HG03457 (cell line): ENCODE measurements around the gene GRIP2.

Experiments used
- ATAC-seq: cut with Tn5 transposase; IDR thresholded peaks from one replicate; pipeline ENCODE4 v1.9.1; 2021; ENCODE audit warnings: moderate number of reproducible peaks; ENCODE audit not compliant: unreplicated experiment

Gene GRIP2

DNA sequence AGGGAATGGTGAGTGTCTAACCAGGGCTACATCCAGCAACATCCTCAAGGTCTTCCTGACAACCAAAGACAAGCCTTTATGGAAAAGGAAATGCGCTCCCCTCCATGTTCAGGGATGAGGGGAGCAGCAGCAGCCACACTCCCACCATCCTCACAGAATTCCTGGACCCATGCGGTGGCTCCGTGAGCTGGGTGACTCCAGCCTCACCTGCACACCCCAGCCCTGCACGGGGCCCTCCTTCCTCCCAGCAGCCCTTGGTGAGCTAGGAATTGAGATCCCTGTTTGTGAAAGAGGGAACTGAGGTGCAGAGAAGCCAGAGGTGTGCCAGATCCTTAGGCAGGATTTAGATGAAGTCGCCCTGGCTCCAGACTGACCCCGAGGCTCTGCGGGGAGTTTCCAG is 52.3 kb downstream of the GRIP2 start:
- ATAC-seq = no peak

DNA sequence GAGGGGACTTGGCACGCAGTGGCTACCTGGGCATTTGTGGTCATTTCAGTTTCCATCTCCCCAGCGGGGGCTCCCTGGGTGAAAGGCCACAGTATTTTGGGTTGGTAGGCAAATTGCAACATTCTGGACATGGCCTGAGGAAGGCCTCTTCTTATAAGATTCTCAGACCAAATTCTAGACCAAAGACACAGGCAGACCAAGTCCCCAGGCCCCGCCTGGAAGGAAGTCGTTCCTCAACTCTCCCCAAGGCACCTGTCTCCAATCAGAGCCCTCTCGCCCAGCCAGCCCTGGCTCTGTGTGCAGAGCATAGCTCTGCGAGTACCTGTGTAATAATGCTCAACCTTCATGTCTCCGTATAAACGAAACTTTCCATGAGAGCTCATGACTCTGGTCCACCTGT is 53.1 kb downstream of the GRIP2 start:
- no peak for ATAC-seq

DNA sequence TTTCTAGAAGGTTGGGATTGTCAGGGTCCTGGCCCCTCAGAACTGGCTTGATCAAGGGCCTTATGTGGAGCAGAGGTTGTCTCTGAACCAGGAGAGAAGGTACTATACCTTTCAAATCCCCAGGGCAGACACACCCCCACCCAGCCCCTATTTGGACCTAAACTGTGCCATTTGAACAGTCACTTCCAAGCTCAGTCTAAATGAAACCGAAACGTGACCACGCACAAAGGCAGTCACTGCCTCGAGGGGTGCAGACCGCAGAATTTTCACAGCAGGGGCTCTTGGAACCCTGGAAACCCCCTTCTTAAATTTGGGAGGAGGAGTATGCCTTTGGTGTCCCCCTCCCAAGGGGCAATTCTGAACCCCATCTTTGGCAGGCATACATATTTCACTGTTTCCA is 53.7 kb downstream of the GRIP2 start:
- ATAC-seq = no peak

DNA sequence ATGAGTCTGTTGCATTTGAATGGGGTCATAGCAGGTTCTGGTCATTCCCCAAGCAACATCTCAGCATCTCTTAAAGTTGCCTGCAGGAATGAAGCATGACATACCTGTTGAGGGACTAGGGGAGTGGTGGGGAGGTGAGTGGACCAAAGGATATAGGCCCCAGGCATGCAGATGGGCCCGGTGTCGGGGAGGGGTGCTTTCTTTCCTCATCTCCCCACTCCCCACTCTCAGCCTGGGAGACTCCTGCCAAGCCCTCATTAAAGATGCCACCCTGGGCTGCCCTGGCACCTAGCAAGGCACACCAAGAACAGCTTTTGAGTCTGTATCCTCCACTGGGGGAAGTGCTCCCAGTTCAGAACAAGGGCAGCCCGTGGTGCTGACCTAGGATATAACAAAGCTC is 54.2 kb downstream of the GRIP2 start:
- ATAC-seq = no peak

DNA sequence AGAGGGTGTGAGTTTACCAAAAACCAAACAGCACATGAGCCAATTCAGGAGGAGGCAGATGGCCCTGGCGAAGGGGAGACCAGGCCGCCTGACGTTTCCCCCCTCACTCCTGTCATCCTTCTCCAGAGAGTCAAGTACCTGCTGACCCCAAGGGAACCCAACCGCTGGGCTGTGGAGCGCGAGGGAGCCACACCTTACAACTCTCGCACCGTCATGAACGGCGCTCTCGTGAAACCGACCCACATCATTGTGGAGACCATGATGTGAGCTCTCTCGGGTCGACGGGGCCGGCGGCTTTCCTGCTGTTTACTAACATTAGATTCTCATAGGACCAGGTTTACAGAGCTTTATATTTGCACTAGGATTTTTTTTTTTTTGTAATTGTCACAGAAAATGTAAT is 55.4 kb downstream of the GRIP2 start:
- no peak for ATAC-seq

DNA sequence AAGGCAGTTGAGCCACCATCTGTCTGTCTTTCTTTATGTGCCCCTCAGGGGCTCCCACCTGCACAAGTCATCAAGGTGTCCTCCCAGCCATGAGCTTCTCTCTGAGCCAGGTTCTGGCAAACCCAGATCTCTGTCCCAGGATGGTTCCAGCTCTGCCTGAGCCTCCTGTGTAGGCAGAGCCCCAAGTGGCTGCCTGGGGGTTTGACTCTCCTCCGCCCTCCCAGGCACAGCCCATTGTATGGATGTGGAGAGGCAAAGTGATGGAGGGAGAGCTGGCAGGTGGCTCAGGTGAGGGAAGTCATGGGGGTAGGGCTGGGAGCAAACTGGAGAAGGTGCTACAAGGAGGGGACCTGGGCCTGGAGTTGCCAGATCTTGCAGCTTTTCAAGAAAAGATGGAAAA is 56.9 kb downstream of the GRIP2 start:
- no peak for ATAC-seq

DNA sequence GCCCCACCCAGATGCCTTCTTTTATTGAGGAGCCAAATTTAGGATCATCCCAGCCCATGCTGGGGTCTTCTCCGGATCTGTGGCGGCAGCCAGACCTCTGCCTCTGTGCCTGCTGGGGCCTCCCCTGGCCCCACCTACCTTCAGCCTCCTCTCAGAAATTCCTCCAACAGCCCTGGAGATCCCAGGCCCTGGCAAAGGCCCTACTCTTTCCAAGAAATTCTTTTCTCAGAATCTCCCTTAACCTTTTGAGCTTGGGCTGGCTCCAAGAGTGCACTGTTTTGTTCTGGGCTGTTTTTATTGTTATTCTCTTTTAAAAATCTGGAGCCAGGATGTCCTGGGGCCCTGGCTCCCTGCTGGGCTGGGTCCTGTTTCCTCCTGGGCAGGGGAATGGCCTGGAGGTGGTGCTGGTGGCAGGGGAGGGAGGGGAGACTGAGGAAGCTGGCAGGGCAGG is 57.8 kb downstream of the GRIP2 start:
- no peak for ATAC-seq

DNA sequence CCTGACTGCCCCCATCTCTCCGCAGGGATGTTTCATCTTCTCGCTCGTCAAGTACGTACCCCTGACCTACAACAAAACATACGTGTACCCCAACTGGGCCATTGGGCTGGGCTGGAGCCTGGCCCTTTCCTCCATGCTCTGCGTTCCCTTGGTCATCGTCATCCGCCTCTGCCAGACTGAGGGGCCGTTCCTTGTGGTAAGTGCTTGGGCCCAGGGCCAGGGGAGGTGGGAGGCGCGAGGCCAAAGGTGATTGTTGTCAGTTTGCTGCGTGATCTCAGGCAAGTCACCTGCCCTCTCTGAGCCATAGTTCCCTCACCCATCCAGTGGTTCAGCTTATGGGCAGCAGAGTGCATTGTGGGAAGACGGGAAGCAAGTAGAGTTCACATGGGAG is 58.5 kb downstream of the GRIP2 start:
- no peak for ATAC-seq

DNA sequence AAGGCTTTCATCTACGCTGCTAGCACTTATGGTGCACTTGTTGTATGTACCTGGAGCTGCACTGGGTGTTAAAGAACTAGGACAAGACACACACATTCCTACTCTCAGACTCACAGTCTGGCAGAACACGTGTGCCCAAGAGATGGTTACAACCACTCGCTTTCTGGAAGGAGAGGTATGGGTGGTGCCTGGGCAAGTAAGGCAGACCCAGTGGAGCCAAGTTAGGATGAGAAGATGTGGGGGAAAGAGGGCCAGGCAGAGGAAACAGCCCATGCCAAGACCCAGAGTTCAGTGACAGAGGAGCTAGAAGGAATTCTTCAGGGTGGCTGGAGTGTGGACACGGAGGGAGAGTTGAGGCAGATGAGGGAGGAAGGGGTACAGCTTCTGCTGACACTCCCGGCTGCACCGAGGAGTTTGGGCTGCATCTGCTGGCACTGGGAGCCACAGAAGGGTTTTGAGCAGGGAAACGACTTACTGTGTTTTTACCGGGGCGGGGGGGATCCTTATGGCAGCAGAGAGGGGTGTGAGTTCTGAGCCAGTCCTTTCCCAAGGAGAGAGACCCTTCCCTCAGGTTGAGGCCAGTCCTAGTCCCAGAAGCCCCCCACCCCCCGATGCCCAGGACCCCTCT is 59.0 kb downstream of the GRIP2 start:
- ATAC-seq = no peak

DNA sequence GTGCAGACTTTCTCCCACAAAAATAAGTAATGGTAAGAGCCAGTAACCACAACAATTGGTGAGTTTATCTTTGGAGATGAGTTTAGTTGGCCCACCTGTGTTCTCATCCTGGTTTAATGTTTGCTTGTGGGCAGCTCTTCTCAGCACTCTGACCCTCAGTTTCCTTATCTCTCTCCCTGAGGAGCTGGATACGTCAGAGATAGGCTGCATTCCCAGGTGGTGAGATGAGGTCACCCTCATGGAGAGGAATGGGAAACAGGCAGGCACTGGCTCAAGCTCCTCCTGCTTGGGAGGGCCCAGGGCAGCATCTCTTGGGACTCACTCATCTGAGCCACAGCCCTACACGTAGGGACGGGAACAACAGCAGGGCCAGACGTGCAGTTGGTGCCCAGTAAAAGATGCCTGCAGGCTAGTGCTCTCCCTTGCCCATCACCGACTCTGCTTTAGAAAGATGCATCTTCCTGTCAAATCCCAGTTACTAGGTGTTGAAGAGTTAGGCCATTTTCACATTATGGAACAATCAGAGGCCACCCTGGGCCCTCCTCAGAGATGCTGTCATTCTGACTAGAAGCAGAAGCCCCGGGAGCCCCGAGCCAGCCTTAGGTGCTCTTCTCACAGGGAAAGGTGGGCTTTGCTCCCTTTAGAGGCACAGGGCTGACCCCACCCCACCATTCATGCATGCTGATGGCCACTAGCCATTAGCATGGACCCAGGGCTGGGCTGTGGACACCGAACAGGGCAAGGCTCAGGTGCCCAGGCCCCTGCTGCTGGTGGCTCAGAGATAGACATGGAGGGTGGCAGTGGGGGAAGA is 59.7 kb downstream of the GRIP2 start:
- ATAC-seq = no peak

DNA sequence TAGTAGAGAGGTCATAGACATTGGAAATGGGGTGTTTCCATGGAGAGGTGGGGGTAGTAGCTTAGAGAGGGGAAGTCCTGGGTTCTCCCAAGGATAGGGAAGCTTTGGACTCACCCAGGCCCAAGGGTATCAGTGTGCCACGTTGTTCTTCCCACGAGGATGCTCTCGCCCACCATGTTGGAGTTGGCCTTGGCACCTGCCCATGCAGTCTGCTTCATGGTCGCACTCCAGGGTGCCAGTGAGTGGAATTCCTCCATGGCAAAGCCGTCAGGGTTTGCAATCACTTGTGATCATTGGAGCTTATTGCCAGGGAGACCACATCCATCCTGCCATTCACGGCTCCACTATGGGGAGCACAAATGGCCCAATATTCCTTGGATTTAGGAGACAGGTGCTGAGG is 60.6 kb downstream of the GRIP2 start:
- ATAC-seq = no peak

DNA sequence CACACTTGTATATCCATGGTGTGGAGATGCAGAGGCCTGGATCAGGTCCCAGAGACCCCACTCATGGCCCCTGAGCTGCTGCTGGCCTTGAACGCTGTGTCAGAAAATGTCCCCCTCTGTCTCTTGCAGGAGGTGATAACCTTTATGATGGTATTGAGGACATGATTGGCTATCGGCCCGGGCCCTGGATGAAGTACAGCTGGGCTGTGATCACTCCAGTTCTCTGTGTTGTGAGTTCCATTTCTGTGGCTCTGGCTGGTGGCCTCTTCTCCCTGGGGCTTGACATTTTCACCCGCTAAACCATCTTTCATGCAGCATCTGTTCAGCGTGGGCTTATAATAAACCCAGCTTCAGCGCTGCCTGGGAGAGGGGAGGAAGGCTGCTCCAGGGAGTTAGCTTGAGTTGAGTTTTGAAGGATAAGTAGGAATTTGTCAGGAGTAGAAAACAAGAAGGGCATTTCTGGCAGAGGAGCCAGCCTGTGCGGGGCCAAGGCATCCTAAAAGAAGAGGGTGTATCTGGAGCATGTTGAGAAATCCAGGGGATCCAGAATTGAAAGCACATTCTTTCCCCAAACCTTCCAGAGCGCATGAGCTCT is 61.1 kb downstream of the GRIP2 start:
- no peak for ATAC-seq

DNA sequence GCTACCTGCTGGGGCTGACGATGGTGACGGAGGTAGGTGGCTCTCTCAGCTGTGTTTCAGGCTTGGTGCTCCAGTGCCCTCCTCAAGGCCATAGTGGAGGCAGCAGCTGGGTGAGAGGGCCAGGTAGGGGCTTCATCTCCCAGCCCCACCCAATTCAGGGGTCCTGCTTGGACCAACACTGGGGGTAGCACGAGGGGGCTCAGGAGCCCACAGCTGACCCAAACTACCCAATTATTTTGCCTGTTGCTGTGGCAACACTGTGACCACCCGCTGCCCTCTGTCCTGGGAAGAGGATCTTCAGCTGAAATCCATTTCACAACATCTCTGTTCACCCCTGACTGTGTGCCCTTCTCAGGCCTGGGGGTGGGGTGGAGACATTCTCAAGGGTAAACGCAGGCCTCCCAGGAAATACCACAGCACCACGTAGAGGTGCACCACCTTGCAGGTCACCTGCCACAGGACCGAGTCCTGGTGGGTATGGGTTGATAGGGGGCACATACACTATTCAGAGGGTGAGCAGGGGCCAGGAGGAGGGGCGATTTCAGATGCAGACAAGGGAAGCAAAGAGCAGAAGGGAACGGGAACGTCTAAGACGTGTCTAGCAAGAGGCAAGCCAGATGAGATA is 62.7 kb downstream of the GRIP2 start:
- no peak for ATAC-seq

DNA sequence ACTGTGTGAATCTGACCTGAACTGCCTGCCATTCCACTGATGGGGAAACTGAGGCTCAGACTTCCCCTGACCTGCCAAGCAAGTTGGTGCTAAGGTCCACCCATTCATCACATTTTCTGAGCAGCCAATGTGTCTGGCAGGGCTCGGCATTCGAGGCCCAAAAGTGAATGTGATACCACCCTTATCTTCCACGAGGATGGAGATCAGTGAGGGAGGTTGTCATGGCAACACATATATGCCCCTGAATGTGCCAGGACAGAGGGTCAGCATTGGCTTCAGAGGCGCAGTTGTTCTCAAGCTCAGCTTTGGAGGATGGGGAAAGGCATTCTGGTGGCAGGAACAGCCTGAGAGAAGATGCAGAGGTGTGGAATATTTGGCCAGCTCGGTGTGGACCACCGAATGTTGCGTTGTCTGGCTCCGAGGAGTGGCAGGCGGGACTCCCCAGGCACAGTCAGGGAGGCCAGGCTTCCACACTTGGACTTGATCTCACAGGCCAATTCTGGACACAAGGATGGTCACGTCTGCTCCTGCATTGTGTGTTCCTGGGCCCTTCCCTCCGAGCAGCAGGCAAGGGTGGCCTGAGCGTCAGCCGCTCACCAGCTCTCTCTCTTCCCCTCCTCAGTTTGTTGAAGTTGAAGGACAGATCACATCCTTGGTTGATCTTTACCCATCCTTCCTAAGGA is 63.4 kb downstream of the GRIP2 start:
- ATAC-seq = no peak

DNA sequence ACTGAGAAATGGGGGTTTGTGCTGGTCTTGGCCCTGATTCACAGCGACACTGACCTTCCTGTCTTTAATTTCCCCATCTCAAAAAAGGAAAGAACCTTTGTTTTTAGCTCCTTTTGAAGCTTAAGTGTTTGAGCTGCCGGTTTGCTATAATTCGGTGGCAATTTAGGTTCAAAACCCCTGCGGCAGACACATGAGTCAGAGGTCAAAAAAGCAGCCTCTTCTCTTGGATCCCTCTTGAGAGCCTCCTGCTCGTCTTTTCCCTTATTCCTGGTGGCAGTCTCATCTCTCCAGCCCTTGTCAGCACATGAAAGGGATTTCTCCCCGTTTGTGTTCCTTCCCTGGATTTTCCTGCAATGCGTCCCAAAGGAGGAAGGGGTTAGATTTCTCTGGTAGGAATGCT is 64.5 kb downstream of the GRIP2 start:
- no peak for ATAC-seq

DNA sequence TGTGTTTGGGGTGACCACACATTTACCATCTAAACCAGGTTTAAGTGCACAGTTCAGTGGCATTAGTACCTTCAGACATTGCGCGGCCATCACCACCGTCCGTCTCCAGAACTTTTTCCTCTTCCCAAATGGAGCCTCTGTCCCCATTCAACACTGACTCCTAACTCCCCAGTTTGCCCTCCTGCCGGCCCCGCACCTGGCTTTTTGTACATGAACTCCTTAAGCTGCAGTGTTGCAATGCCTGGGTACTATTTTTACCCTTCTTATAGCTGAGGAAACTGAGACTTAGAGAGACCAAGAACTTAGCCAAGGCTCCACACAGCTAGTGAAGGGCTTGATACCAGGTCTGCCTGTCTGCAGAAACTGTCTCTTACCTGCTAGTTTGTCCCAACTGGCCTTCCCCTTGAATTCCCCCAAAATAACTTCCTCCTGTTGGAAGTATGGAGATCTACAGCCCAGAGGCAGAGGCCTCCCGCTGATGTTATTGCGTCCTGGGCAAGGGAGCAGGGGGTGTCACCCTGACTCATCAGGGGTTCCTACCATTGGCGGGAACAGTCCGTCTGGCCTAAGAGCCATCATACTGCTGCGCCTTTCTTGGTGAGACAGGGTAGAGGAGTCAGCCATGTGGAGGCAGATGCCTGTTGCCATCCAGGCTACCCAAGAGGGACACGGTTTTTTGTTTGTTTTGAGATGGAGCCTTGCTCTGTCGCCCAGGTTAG is 65.6 kb downstream of the GRIP2 start:
- no peak for ATAC-seq

DNA sequence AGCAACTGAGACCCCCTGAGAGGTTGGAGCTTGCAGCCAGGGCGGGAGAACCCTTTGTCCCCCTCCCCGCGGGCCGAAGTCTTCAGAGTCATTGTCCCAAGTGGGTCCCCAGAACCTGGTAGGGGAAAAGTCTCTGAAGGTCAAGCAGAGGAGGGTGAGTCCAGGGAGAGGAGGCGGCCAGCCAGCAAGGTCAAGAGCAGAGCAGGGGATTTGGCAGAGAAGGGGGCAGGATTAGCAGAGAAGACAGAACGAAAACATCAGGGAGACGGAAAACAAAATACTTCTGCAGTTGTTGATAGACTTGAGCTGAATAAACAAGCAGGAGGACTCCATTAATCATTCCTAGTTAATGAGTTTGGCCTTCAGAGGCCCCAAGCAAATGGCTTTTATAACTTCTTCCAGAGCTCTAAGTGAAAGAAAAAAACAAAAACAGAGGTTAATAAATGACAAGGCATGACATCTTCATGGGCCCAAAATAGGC is 66.7 kb downstream of the GRIP2 start:
- no peak for ATAC-seq

DNA sequence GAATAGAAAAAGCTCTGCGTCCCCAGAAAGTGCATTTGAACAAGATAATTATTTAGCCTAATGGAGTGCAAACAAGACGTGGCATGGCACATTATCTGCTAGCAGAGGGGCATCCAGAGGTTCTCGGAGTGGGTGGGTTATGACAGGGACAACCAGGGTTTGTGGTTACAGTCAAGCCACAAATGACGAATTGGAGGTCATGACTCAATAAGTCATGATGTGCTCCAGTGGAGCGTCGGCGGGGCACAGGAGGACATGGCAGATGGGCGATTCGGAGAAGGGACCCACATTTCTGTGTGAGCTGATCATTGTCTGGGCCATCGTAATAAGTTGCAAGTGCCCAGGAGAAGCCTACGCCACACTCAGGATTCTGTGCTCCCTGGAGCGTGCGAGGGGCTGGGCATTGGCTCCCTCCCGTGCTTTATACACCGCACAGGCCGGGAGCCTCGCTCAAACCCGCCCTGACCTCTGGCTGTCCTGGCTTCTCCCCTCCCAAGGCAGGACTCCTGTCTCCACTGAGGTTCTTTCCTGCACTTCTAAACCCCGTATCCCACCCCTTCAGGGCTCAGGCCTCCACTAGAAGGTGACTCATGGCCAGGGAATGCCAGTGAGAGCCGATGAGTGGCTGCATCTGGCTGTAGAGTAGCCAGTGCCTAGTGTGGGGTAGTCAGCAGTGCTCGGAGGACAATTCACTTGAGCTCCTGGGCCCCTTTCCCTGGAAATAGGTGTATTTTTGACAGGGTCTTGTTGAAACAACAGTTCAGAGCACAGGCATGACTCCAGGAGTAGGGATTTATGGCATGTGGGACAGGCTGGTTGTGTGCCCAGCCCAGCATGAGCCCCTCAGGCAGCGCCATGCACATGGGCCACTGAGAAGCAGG is 67.4 kb downstream of the GRIP2 start:
- ATAC-seq = no peak

DNA sequence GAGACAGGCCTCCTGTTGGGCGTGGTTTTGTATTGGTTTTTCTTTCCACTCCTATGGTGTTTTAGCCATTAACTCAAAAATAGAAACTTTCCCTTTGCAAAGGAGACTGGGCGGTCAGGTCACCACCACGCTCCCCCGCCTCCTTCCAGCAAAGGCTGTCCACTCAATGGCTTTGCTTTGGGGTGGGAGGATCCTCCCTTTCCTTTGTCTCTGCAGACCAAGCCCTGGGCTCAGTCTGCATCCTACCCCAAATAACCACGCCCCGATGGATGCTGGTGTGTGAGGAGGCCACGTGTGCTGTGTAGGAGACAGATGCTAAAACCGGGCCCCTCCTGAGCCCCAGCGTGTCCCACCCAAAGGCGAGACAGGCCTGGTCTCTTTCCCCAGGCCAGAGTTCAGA is 68.5 kb downstream of the GRIP2 start:
- ATAC-seq = no peak

DNA sequence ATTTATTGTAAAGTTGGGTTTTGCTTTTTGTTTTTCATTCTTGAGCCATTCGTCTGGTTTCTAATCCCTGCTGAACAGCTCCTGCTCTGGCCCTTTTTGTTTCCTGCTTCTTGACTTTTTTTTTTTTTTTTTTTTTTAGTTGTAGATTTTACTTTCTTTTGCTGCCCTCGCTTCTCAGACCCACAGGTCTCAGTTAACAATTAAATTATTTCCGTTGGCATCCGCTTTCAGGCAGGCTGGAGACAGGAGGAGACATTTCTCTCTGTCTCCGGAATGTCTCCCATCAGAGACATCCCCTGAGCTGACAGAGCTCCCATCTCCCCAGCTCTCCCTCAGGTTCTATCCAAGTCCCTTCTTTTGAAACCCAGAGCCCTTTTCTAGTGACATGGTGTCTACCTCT is 69.1 kb downstream of the GRIP2 start:
- ATAC-seq = no peak
